Measurements from ENCODE around the gene LRMDA. TPM values are rescaled to one million over a fixed set of nuclear protein-coding genes. Genes with fewer than 3 reads are reported as not detected.

LRMDA gene
- total and polyA plus RNA-seq, 2 donors from 2014 or later = 23.2 to 48.6 TPM

GRCh38 chr10:75547391-75548298 is 116.2 kb downstream of the LRMDA start:
- FAIRE-seq = no peak
- TF ChIP-seq, protein P1, sequence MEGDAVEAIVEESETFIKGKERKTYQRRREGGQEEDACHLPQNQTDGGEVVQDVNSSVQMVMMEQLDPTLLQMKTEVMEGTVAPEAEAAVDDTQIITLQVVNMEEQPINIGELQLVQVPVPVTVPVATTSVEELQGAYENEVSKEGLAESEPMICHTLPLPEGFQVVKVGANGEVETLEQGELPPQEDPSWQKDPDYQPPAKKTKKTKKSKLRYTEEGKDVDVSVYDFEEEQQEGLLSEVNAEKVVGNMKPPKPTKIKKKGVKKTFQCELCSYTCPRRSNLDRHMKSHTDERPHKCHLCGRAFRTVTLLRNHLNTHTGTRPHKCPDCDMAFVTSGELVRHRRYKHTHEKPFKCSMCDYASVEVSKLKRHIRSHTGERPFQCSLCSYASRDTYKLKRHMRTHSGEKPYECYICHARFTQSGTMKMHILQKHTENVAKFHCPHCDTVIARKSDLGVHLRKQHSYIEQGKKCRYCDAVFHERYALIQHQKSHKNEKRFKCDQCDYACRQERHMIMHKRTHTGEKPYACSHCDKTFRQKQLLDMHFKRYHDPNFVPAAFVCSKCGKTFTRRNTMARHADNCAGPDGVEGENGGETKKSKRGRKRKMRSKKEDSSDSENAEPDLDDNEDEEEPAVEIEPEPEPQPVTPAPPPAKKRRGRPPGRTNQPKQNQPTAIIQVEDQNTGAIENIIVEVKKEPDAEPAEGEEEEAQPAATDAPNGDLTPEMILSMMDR (IDR thresholded peaks at IDR 0.05; ENCODE audit: borderline replicate concordance, extremely low read depth, insufficient read depth) = no peak
- Histone ChIP-seq H3K4me1 (ENCODE audit: control insufficient read depth in 2 of 3, insufficient read depth in 2 of 3, low read depth in 1 of 3, low read length in 3 of 3) (peaks cover 0 to 3% (median 3%) of the 10 kb centered on the region in 3 donors), H3K36me3 (ENCODE audit: control insufficient read depth in 2 of 3, insufficient read depth in 3 of 3, low read length in 3 of 3) (no peaks in the 10 kb centered on the region), H3K9ac (ENCODE audit: low read length in 3 of 3) (no peak overlapping the region), H3K9me3 (ENCODE audit: control insufficient read depth in 2 of 3, insufficient read depth in 1 of 3, low read length in 3 of 3) (no peaks in the 10 kb centered on the region), H3K4me3 (ENCODE audit: low read length in 3 of 3) (no peak overlapping the region), H3K27ac (ENCODE audit: low read depth in 2 of 2, low read length in 2 of 2) (no peak overlapping the region), H3K27me3 (ENCODE audit: control insufficient read depth, insufficient read depth, low read length) (no peaks in the 10 kb centered on the region)
- no peak for DNase-seq
- intact Hi-C loops (cut with DNase I) = no loop called here

- Histone ChIP-seq H3K4me3 (ENCODE audit: low read length in 3 of 3) (no peak overlapping the region), H3K27ac (ENCODE audit: low read depth in 2 of 2, low read length in 2 of 2) (no peak overlapping the region), H3K36me3 (ENCODE audit: control insufficient read depth in 2 of 3, insufficient read depth in 3 of 3, low read length in 3 of 3) (no peaks in the 10 kb centered on the region), H3K9ac (ENCODE audit: low read length in 3 of 3) (no peak overlapping the region), H3K9me3 (ENCODE audit: control insufficient read depth in 2 of 3, insufficient read depth in 1 of 3, low read length in 3 of 3) (no peaks in the 10 kb centered on the region), H3K27me3 (ENCODE audit: control insufficient read depth, insufficient read depth, low read length) (no peaks in the 10 kb centered on the region), H3K4me1 (ENCODE audit: control insufficient read depth in 2 of 3, insufficient read depth in 2 of 3, low read depth in 1 of 3, low read length in 3 of 3) (peaks cover 0 to 3% (median 0%) of the 10 kb centered on the region in 3 donors)
- FAIRE-seq (no peak), DNase-seq (no peak)
- intact Hi-C loops (cut with DNase I) = no loop called here
- TF ChIP-seq, protein P1 (IDR thresholded peaks at IDR 0.05; ENCODE audit: borderline replicate concordance, extremely low read depth, insufficient read depth) = no peak
These were observed 116.9 kb downstream of the LRMDA start for GRCh38 chr10:75548356-75548755.

GRCh38 chr10:75550191-75550590 is 118.8 kb downstream of the LRMDA start:
- Histone ChIP-seq H3K27me3 (ENCODE audit: control insufficient read depth, insufficient read depth, low read length) (no peaks in the 10 kb centered on the region), H3K27ac (ENCODE audit: low read depth in 2 of 2, low read length in 2 of 2) (no peak overlapping the region), H3K9ac (ENCODE audit: low read length in 3 of 3) (no peak overlapping the region), H3K9me3 (ENCODE audit: control insufficient read depth in 2 of 3, insufficient read depth in 1 of 3, low read length in 3 of 3) (no peaks in the 10 kb centered on the region), H3K36me3 (ENCODE audit: control insufficient read depth in 2 of 3, insufficient read depth in 3 of 3, low read length in 3 of 3) (no peaks in the 10 kb centered on the region), H3K4me1 (ENCODE audit: control insufficient read depth in 2 of 3, insufficient read depth in 2 of 3, low read depth in 1 of 3, low read length in 3 of 3) (peaks cover 0 to 2% (median 0%) of the 10 kb centered on the region in 3 donors), H3K4me3 (ENCODE audit: low read length in 3 of 3) (no peak overlapping the region)
- intact Hi-C loops (cut with DNase I) = no loop called here
- FAIRE-seq = no peak
- no peak for DNase-seq
- TF ChIP-seq, protein P1 (IDR thresholded peaks at IDR 0.05; ENCODE audit: borderline replicate concordance, extremely low read depth, insufficient read depth) = no peak
